Measurements from ENCODE around the gene NIT2.
A peak's percentile ranks its signal among the peaks of the same experiment; 100 is the strongest.
"Not testable (repeated sequence)": the region's sequence is repeated elsewhere in the genome, so short reads cannot be mapped to it uniquely, and the experiment has no call there.

Gene NIT2

DNA sequence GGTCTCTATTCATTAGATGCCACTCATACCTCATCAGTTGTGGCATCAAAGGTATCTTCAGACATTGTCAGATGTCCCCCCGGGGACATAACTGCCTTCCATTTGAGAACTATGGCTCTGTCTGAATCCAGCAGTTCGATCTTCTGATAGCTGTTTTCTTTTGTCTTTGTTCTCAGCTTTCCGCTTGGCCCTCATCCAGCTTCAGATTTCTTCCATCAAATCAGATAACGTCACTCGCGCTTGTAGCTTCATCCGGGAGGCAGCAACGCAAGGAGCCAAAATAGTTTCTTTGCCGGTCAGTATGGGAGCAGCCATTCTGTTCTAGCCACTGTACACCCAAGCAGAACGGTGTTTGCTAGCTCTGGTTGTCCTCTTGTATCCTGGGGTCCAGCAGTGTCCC lies 4.4 kb downstream of the NIT2 start:
- DNase-seq (ENCODE audit: low spot score) = no peak

DNA sequence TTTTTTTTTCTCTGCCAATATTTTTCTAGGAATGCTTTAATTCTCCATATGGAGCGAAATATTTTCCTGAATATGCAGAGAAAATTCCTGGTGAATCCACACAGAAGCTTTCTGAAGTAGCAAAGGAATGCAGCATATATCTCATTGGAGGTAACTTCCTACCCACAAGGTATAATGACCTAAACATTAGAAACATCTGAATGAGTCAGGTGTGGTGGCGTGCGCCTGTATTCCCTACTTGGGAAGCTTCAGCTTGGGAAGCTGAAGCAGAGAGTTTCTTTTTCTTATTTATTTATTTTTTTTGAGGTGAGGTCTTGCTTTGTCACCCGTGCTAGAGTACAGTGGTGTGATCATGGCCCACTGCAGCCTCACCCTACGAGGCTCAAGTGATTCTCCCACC lies 5.2 kb downstream of the NIT2 start:
- no peak for DNase-seq (ENCODE audit: low spot score)

DNA sequence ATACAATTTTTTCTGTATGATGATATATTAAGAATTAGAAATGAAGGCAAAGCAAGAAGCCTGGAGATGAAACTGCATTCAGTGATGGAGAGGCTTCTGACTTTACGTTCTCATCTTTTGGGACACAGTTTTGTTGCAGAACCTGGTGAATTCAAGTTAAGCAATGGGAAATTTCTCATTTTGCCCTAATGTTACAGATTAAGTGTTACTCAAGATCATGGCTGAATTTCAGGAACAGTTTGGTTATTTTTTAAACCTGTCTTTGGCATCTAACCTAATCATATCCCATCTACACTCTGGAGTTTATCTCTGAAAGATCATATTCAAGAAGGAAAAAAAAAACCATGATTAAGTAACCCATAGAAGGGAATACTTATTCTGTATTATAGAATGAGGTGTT lies 6.0 kb downstream of the NIT2 start:
- no peak for DNase-seq (ENCODE audit: low spot score)

DNA sequence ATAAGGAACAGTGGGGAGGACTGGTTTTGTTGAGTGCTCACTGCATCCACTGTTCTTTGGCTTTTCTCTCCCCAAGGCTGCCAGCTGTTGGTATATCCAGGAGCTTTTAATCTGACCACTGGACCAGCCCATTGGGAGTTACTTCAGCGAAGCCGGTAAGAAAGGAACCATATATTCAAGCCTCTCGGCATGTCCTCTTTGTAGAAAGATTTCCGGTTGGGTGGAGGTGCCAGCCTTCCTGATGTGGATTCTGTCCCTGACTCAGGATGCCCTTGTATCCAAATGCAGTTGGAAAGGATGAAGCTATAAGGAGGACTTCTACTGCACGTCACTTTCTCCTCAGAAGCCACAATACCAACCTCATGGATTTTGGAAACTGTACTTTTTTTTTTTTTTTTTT lies 14.2 kb downstream of the NIT2 start:
- DNase-seq (ENCODE audit: low spot score) = no peak

DNA sequence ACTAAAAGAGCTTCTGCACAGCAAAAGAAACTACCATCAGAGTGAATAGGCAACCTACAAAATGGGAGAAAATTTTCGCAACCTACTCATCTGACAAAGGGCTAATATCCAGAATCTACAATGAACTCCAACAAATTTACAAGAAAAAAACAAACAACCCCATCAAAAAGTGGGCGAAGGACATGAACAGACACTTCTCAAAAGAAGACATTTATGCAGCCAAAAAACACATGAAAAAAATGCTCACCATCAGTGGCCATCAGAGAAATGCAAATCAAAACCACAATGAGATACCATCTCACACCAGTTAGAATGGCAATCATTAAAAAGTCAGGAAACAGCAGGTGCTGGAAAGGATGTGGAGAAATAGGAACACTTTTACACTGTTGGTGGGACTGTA lies 17.2 kb downstream of the NIT2 start:
- not testable (repeated sequence) for DNase-seq (ENCODE audit: low spot score)

DNA sequence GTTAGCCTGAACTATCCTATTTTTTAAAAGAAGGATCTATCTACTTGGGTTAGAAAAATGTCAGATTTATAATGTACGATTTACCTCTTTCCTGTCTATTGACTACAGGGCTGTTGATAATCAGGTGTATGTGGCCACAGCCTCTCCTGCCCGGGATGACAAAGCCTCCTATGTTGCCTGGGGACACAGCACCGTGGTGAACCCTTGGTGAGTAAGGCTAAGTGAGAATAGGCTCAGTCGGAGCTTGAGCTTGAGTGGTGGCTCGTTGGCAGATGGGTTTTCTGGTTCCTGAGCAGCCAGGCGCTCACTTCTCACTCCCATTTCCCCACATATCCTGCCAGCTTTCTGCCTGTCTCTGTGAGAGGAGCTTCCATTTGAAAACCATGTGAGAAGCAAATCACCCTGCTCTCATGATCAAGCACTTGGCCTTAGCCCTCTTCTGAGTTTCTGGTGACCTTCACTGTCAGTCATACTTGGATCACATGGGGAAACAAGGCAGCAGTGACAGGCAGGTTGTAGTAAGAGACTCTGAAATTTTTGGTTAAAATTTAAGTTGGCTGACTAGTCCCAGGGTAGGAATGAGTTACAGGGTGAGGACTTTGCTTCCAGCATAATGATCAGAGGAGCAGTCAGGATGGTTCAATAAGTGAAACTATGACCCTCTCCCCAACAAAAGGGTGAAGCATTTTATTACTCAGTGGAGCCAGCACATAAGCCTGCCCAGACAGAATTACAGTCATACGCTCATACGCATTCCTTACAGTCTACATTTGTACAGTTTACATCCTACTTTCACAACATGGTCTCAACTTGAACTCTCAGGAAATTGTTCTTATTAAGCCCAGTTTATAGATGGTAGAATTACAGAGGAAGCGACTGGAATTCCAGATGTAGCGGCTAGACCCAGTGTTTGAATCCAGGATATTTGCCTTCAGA lies 18.0 kb downstream of the NIT2 start:
- no peak for DNase-seq (ENCODE audit: low spot score)

DNA sequence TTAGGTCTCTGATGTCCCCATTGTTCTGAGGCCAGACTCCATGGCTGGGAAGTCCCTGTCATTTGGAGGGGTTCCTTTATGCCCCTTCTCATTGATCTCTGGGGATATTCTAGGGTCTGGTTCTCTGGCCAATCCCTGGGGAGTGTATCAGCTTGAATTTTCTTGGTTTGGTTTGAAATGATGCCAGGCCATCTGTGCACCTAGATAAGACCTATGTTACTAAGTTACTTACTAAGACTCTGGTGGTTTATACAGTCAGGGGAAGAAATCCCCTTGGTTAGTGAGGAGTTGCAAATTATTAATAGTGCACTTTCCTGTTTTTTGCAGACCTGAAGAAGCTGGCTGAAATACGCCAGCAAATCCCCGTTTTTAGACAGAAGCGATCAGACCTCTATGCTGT lies 20.3 kb downstream of the NIT2 start:
- no peak for DNase-seq (ENCODE audit: low spot score)

DNA sequence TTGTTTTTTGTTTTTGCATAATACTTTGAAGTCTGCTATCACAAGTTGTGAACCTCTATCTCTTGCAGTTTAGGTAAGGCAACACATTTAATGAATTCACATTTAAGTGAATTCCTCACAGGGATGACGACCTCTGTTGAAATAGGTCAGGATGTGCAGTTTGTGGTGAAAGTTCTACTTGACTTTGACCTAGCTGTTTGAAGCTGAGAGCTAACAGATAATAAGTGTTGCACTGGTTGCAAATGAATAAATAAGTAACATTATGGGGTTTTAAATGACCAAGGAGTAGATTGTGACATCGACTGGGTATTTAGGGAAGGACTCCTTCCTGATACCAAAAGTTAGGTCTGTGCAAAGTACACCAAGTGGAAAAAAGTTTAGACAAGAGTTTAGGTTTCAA lies 23.9 kb downstream of the NIT2 start:
- DNase-seq (ENCODE audit: low spot score) = no peak

DNA sequence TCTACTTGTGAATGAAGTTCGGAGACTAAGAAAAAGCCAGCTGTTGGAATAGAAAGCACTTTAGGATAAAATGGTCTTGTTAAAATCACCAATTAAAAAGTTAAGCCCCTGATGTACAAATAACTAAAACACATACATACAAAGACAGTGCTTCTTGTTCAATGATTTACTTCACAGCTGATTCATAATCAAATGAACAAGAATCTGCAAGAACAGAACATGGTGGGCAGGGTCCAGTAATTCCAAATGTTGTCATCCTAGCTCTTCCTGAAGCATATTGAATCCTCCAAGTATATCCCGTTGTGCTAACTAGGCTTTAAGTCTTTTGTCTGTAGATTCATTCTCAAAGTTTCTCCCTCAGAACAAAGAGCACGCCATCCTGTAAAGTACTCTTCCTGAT lies 24.5 kb downstream of the NIT2 start:
- no peak for DNase-seq (ENCODE audit: low spot score)

DNA sequence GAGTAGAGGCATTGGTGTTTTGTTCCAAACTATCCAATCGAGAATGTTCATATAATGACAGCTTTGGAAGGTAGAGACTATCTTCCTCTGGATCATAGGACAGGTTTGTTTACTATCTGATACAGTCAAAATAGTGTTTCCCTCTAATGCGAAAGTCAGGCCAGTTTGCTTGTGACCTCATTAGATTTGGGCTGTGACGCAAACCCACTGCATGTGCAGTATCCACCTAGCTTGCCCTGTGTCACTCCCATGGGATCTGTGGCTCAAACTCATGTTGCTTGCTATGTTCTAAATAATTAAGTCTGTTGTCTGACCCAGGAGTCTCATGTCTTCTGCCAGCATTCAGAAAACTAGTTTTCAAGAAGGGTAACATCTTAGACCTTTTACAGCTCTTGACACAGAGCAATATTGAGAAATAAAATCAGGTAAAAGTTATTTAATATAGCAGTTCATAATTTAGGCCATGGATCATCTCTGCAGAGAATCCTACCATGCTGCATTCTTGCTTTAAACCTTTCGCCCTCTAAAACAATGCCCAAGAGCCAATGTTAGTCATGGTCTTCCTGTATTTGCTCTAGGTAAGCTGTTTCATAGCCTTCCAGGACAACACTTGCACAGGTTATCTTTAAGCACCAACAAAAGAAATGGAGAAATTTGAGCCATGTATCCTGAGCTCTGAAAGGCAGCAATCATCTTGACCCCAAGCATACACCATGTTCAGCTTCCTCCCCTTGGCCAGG lies 26.4 kb downstream of the NIT2 start:
- no peak for DNase-seq (ENCODE audit: low spot score)

DNA sequence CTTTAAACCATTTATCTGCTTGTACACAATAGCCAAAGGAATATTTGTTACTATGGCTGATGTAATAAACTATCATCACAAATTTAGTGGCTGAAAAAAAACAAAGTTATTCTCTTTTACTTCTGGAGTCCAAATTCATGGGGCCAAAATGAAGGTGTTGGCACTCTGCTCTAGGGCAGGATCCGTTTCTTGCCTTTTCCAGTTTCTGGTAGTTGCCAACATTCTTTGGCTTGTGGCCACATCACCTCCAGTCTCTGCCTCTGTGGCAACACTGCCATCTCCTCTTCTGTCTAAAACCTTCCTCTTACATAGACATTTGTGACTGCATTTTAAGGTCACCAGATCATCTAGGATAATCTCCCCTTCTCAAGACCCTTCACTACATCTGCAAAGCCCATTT lies 27.3 kb downstream of the NIT2 start:
- DNase-seq (ENCODE audit: low spot score) = no peak

DNA sequence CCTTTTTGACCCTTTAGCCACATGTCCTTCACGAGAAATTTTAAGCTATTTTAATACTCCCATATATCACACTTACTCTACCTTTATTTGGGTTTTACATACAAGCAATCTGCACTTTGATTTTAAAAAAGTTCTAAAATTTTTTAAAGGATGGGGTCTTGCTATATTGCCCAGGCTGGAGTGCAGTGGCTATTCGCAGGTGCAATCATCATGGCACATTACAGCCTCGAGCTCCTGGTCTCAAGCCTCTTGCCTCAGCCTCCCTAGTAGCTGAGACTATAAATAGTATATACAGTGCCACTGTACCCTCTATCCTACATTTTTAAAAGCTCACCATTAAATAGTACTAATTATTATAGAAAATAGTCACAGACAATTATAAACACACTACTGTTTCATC lies 29.9 kb downstream of the NIT2 start:
- DNase-seq (ENCODE audit: low spot score) = no peak

DNA sequence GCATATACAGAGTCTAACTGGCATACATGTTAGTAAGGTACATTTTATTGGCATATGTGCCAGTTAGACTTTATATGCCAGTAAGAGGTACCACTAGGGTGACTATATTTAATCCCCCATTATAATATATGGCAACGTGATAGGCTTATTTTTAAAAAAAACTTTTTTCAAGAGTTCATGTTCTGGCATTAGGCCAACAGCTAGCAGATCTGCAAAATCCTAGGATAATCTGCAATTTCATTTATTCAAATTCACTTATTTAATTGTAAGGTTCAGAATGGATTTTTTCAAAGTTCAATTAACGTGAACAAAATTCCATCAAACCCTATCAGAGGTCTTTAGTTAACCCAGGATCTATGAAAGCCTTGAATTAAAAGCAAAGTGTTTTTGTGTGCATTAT lies 31.9 kb downstream of the NIT2 start:
- no peak for DNase-seq (ENCODE audit: low spot score)

DNA sequence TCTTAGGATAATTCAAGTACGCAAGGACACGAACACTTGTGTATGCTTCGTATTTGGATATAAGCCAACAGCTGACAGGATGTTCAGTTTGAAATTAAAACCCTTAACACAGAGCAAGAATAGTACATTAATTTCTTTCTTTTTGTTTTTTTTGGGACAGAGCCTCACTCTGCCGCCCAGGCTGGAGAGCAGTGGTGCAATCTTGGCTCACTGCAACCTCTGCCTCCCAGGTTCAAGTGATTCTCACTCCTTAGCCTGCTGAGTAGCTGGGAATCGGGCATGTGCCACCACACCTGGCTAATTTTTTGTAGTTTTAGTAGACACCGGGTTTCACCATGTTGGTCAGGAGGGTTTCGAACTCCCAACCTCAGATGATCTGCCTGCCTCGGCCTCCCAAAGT lies 33.9 kb downstream of the NIT2 start:
- DNase-seq (ENCODE audit: low spot score) = no peak

DNA sequence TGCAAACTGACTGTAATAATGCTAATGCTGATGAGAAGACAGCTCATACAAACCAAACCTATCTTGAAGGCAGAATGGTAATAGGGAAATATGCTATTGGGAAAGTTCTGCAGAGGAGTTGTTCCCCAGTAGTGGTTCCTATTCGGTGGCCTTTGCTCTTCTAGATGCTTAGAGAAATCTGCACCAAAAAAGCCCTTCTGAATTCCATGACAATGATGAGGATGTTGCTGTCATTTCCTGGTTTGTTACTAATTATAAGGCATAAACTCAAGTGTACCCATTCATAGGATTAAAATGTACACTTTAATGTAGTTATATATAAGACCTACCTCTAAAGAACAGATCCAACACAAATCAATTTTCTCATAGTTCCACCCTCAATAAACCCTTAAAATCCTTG lies 36.2 kb downstream of the NIT2 start:
- no peak for DNase-seq (ENCODE audit: low spot score)

DNA sequence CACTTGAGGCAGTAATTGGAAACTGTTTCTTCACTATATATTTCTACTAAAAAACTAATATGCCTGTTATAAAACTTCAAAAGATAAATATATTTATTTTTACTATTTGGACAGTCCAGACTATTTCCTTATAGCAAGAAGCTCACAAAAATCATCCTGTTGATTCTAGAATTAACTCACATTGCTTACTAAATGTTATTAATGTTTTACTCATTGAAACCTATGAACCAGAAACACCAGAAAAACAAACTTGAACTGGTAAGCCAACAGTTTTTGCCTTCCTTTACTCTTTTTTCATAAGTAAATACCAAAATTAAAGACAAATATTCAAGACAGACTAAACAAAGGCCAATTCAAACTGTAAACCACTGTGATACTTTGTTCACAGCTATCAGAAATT lies 40.0 kb downstream of the NIT2 start:
- DNase-seq (ENCODE audit: low spot score) = no peak

DNA sequence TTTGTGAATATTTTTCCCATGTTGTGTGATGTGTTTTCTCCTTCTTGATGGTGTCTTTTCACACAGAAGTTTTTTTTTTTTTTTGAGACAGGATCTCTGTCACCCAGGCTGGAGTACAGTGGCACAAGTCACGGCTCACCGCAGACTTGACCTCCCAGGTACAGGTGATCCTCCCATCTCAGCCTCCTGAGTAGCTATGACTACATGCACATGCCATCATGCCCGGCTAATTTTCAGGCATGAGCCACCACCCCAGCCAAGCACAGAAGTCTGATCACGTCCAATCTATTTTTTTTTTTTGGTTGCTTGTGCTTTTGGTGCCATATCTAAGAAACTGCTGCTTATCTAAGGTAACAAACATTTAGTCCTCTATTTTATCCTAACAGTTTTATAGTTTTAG lies 41.7 kb downstream of the NIT2 start:
- no peak for DNase-seq (ENCODE audit: low spot score)

DNA sequence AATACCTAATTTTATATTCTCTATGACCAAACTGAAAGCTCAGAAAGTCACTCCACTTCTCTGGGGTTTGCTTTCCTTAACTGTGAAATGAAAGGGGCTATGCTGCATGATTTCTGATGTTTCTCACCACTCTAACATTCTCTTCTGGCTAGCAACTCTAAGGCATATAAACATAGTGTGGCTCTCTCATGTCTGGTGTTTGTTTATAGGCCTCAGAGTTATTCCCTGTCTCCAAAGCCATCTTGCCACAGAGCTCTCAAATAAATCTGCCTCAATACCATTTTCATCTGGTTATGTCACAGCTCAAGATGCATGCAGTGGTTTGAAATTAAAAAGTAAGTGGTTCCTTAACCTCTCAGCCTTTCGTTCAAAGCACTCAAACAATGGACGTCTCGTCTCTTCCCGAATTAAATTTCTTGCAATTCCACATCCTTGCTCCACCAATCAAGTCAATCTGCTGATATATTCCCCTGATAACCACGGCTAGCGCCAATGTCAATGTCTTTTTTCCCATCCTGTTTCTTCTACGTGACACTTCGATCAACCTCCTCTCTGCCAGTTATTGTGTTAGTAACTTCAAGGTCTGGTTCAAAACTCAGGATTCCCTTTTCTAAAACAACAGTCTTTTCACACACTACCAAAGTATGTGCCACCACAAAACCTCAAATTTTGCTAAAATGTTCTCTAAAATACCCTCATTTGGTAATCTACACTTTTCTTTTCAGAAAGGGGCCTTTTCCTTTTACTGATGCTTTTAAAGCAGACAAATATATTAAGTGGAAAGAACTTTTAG lies 50.4 kb downstream of the NIT2 start:
- peak; percentile 20 for DNase-seq (ENCODE audit: low spot score)

DNA sequence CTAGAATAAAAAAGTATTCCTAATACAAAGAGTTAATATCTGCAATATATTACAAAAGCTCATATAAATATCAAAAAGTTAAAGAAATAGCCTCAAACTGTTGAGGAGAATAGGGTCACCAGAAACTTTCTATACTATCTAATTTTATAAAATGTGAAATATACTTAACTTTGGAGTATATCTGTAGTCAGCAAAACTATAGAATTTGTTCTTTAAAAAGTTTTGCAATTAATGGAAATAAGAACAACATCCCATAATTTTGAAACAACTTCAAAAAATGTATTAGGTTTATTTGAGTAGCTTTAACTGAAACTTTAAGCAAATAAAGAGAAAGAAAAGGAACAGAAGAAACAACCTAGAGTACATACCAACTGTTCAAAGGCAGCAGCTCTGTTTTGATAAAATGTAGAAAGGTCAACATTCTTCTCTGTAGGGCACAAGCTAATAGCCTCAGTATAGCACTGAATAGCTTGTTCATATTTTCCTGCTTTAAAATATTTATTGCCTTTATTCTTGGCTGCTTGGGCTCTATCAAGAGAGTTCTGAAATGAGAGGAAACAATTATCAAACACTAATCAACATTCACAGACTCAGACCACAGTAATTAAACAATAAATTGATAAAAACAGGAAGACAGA lies 52.0 kb downstream of the NIT2 start:
- peak; percentile 24 for DNase-seq (ENCODE audit: low spot score)

DNA sequence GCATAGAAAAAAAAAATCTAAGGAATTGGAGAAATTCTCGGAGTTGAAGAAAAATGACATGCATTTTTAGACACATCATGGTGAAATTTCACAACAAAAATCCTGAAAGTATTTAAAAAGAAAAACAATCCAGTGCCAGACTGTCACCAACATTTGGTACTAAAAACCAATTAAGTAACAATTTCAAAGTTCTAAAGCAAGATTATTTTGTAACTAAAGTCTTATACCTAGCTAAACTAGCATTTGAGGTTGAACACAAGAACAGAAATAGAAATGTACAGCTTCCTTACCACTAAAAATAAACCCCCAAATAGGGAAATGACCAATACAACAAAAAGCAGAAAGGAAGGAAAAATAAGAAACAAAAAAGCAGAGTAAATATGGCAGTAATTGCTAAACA lies 54.5 kb downstream of the NIT2 start:
- DNase-seq (ENCODE audit: low spot score) = no peak

DNA sequence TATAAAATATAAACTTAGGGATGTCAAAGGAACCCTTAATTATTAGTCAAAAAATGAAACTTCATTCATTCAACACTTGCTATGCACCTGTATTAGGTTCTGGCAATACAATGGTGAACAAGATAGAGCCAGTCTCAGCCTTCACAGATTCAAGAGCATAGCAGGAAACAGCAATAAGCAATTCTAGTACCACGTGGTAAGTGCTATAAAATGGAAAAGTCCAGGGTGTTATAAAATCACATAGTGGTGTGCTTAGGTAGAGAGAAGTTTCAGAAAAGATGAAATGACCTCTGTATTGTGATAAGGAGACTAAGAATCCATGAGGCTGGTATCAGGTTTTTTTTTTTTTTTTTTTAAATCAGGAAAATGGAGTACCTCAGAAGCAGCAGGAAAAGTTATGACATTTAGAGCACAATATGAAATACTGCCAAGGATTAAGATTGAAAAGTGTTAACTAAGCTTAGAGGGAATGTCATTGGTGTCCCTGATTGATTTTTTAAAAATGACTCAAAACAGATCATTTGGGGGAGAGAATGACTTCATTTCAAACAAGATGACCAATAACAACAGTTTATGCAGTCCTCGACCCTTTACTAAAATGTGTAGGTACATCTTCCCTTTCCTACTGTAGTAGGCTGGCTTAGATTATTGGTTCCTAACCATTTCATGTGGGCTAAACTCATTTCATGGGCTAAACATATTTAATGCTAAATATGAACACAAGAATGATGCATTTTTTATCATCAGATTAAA lies 61.3 kb downstream of the NIT2 start:
- no peak for DNase-seq (ENCODE audit: low spot score)

DNA sequence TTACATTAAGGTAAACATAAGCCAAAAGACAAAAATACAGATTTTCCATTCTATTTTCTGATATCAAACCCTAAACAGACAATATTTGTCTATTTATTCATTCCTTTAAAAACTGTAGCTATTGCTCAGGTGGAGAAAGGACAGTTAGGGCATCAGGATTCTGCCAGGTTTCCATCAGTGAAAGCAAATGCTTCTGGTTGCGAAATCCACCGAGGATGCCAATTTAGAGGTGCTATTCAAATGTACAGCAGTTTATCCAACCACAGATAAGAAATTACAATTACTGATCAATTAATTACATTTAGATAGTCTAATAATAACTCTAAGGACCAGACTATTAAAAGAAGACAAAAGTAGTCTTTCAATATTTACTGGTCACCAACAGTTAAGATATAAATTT lies 62.4 kb downstream of the NIT2 start:
- DNase-seq (ENCODE audit: low spot score) = no peak
